Right lobe of liver (tissue), 6 donors: Measurements from ENCODE around the gene IL6ST. TPM values are rescaled to one million over a fixed set of nuclear protein-coding genes. Genes with fewer than 3 reads are reported as not detected.
"Not testable (repeated sequence)": the region's sequence is repeated elsewhere in the genome, so short reads cannot be mapped to it uniquely, and the experiment has no call there.

Experiments used
- ATAC-seq, 4 donors: fragments of 200-7000 bp; cut with Tn5 transposase; one replicate each; pipeline ENCODE4 v1.9.1; 2020; ENCODE audit warnings: mild to moderate bottlenecking in 4 of 4, moderate library complexity in 4 of 4
- DNase-seq, 3 donors: peaks; one replicate each; pipeline ENCODE4 v3.0.0-alpha.2; 2020
- H3K27ac ChIP-seq, 3 donors: fragments of 200-600 bp; one replicate each; pipeline ENCODE4 v1.8.0; 2022
- H3K27me3 ChIP-seq, 2 donors: fragments of 200-600 bp; one replicate each; pipeline ENCODE4 v1.8.0; 2022
- H3K36me3 ChIP-seq, 4 donors: fragments of 200-600 bp; sonication (generic) in 1 of 4; one replicate each; pipeline versions ENCODE4 v1.5.1 to v1.8.0; 2017 to 2022; ENCODE audit warnings: control low read depth in 1 of 4
- H3K4me1 ChIP-seq, 4 donors: fragments of 200-600 bp; sonication (generic) in 1 of 4; one replicate each; pipeline versions ENCODE4 v1.5.1 to v1.8.0; 2017 to 2022; ENCODE audit warnings: control low read depth in 1 of 4
- H3K4me3 ChIP-seq, 3 donors: fragments of 200-600 bp; one replicate each; pipeline ENCODE4 v1.8.0; 2022
- H3K9me3 ChIP-seq, 4 donors: fragments of 200-600 bp; sonication (generic) in 1 of 4; one replicate each; pipeline versions ENCODE4 v1.5.1 to v1.8.0; 2017 to 2022; ENCODE audit warnings: control low read depth in 1 of 4
- POLR2A ChIP-seq: fragments of 450-650 bp; IDR thresholded peaks from one replicate; pipeline ENCODE4 v1.6.1; 2017; ENCODE audit warnings: antibody characterized with exemption, mild to moderate bottlenecking
- WGBS: methylation state at CpG from one replicate; pipeline ENCODE4 v1.1.6; 2018; ENCODE audit warnings: low coverage, low lambda C conversion rate; ENCODE audit not compliant: insufficient coverage; ENCODE audit errors: missing lambda C conversion rate; 5-methylcytosine and 5-hydroxymethylcytosine counted together
- intact Hi-C, 2 donors: fragments of 100-400 bp; cut with DNase I; formaldehyde crosslinking; loops; one replicate each; pipeline versions ENCODE4 v1.11.2 to v1.14.1; 2022
- total RNA-seq, 6 experiments: library from RNA; depleted of rRNA in 2 of 6; stranded (reverse); fragments of >200 nt in 2 of 6; fragmentation: NEBNext Ultra II Directional in 3 of 6; extraction: Animal tissue kit (Norgen Biotek cat#: 25700) in 3 of 6; gene quantifications; one replicate each; pipeline versions ENCODE4 v1.1.0 to v1.2.4, GENCODE V29; 2016 to 2023
- TF ChIP-seq, protein P1 (sequence below), 4 donors: fragments of 200-600 bp in 3 of 4; fragments of 450-650 bp in 1 of 4; IDR thresholded peaks; one replicate each; pipeline versions ENCODE4 v1.5.1 to v1.8.0; 2016 to 2022; ENCODE audit warnings: antibody characterized with exemption in 4 of 4, mild to moderate bottlenecking in 2 of 4
- donor health status: DM: no; HTN: yes; CAD: no.
- donor health status: DM: no; HTN: no; CAD: no.
- donor health status: DM: no; HTN: no; CAD: no.
- donor health status: DM: no; HTN: yes; CAD: no.
- donor health status: DM: no; HTN: yes; CAD: no.

The IL6ST gene
- total RNA-seq, 6 experiments from 2014 or later: 150 to 341 (median 278) TPM

GRCh38 chr5:55960779-55961178 is 34.0 kb downstream of the IL6ST start:
- Histone ChIP-seq H3K27me3 (no peaks in the 10 kb centered on the region), H3K4me1 (no peaks in the 10 kb centered on the region), H3K36me3 (peaks cover 0 to 91% (median 46%) of the 10 kb centered on the region in 4 donors), H3K4me3 (no peak overlapping the region), H3K9me3 (no peaks in the 10 kb centered on the region), H3K27ac (no peak overlapping the region)
- no peak for TF ChIP-seq POLR2A
- TF ChIP-seq, protein P1, sequence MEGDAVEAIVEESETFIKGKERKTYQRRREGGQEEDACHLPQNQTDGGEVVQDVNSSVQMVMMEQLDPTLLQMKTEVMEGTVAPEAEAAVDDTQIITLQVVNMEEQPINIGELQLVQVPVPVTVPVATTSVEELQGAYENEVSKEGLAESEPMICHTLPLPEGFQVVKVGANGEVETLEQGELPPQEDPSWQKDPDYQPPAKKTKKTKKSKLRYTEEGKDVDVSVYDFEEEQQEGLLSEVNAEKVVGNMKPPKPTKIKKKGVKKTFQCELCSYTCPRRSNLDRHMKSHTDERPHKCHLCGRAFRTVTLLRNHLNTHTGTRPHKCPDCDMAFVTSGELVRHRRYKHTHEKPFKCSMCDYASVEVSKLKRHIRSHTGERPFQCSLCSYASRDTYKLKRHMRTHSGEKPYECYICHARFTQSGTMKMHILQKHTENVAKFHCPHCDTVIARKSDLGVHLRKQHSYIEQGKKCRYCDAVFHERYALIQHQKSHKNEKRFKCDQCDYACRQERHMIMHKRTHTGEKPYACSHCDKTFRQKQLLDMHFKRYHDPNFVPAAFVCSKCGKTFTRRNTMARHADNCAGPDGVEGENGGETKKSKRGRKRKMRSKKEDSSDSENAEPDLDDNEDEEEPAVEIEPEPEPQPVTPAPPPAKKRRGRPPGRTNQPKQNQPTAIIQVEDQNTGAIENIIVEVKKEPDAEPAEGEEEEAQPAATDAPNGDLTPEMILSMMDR (IDR thresholded peaks at IDR 0.05): no peak
- intact Hi-C loops: no loop called here
- 98% methylated on average over 7 of the region's 7 CpGs for WGBS
- ATAC-seq (no peak), DNase-seq (no peak)

- DNase-seq: no peak
- no peak for ATAC-seq
- no peak for TF ChIP-seq POLR2A
- TF ChIP-seq, protein P1 (IDR thresholded peaks at IDR 0.05): no peak
- H3K36me3 ChIP-seq: peaks cover 9 to 96% (median 57%) of the 10 kb centered on the region in 4 donors
- no peak overlapping the region for H3K27ac ChIP-seq
- no peaks in the 10 kb centered on the region for H3K9me3 ChIP-seq
- 92% methylated on average over 1 of the region's 1 CpG for whole genome bisulfite sequencing
- no peak overlapping the region for H3K4me3 ChIP-seq
- intact Hi-C loops: no loop called here
- no peaks in the 10 kb centered on the region for H3K4me1 ChIP-seq
- H3K27me3 ChIP-seq: no peaks in the 10 kb centered on the region
Measured at GRCh38 chr5:55959208-55959607, 35.6 kb downstream of the IL6ST start.

DNA sequence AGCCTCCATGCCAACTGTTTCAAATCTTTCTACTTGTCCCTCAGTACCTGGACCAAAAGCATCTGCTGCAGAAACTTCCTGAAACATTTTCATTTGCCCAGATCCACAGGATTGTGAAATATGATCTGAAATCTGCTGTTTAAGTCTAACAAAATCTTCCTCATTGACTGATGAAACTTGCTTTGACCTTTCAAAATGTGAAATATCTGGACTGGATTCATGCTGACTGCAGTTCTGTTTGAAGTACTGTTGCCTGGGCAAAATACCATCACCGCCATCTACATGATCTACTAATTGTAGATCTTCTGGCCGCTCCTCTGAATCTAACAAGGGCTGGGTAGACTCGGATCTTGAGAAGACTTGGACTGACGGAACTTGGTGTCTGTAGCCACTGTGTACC is 53.6 kb downstream of the IL6ST start:
- Histone ChIP-seq H3K36me3 (peaks cover 0 to 60% (median 33%) of the 10 kb centered on the region in 4 donors), H3K27ac (peak overlapping the region in 1 of 3 donors; percentile 45), H3K4me1 (peaks cover 0 to 39% (median 8%) of the 10 kb centered on the region in 4 donors)
- H3K9me3 ChIP-seq, H3K27me3 ChIP-seq, H3K4me3 ChIP-seq, DNase-seq, intact Hi-C loops: not testable (repeated sequence)
- ATAC-seq: peak; percentile 47 to 80 (median 51)
- 16% methylated on average over 2 of the region's 4 CpGs for WGBS

GRCh38 chr5:55937598-55937997 is 57.2 kb downstream of the IL6ST start:
- H3K4me3 ChIP-seq, H3K9me3 ChIP-seq, ATAC-seq, intact Hi-C loops, H3K27me3 ChIP-seq, DNase-seq: not testable (repeated sequence)
- peaks cover 0 to 71% (median 23%) of the 10 kb centered on the region in 4 donors for H3K4me1 ChIP-seq
- peak overlapping the region in 1 of 3 donors; percentile 30 for H3K27ac ChIP-seq
- H3K36me3 ChIP-seq: peaks cover 0 to 43% (median 22%) of the 10 kb centered on the region in 4 donors

GRCh38 chr5:55936100-55936693 is 58.6 kb downstream of the IL6ST start:
- intact Hi-C loops: no loop called here
- Histone ChIP-seq H3K27ac (peak overlapping the region in 2 of 3 donors; percentile 73 to 91), H3K4me1 (peaks cover 0 to 73% (median 27%) of the 10 kb centered on the region in 4 donors)

More at GRCh38 chr5:55936100-55936693, 58.6 kb downstream of the IL6ST start:
- H3K4me3 ChIP-seq: no peak overlapping the region
- peak; percentile 27 to 42 (median 34) for ATAC-seq
- peak; percentile 69 to 76 (median 75) for DNase-seq
- no peaks in the 10 kb centered on the region for H3K9me3 ChIP-seq
- 33% methylated on average over 3 of the region's 3 CpGs for WGBS
- TF ChIP-seq, protein P1 (IDR thresholded peaks at IDR 0.05): peak; percentile 61 to 78 (median 72)
- no peak for TF ChIP-seq POLR2A
- no peaks in the 10 kb centered on the region for H3K27me3 ChIP-seq
- H3K36me3 ChIP-seq: peaks cover 0 to 30% (median 16%) of the 10 kb centered on the region in 4 donors
